ENCODE data around the gene ELMO1.

The ELMO1 gene

GRCh38 chr7:37365405-37365804 lies 83.3 kb downstream of the ELMO1 start:
- DNase-seq: no peak

GRCh38 chr7:37364856-37365255 lies 83.8 kb downstream of the ELMO1 start:
- no peak for DNase-seq

GRCh38 chr7:37363536-37364491 lies 84.8 kb downstream of the ELMO1 start:
- DNase-seq: no peak

- no peak for DNase-seq
These were observed 85.9 kb downstream of the ELMO1 start for GRCh38 chr7:37362802-37363201.

GRCh38 chr7:37360484-37360883 lies 88.2 kb downstream of the ELMO1 start:
- no peak for DNase-seq

GRCh38 chr7:37359662-37360444 lies 88.8 kb downstream of the ELMO1 start:
- no peak for DNase-seq

GRCh38 chr7:37359180-37359579 lies 89.5 kb downstream of the ELMO1 start:
- DNase-seq: no peak

- DNase-seq: no peak
These were observed 91.0 kb downstream of the ELMO1 start for GRCh38 chr7:37357637-37357996.

GRCh38 chr7:37356911-37357636 lies 91.6 kb downstream of the ELMO1 start:
- no peak for DNase-seq

- no peak for DNase-seq
These were observed 94.0 kb downstream of the ELMO1 start for GRCh38 chr7:37354656-37355131.

GRCh38 chr7:37353949-37354655 lies 94.6 kb downstream of the ELMO1 start:
- no peak for DNase-seq

- peak; percentile 9 for DNase-seq
These were observed 95.4 kb downstream of the ELMO1 start for GRCh38 chr7:37352974-37353948.

GRCh38 chr7:37352251-37352880 lies 96.3 kb downstream of the ELMO1 start:
- no peak for DNase-seq

GRCh38 chr7:37351716-37352115 lies 96.9 kb downstream of the ELMO1 start:
- no peak for DNase-seq

- DNase-seq: no peak
These were observed 98.6 kb downstream of the ELMO1 start for GRCh38 chr7:37349979-37350590.

- no peak for DNase-seq
These were observed 99.7 kb downstream of the ELMO1 start for GRCh38 chr7:37348982-37349381.

- peak; percentile 52 for DNase-seq
These were observed 101.9 kb downstream of the ELMO1 start for GRCh38 chr7:37346761-37347160.

GRCh38 chr7:37344886-37345579 lies 103.6 kb downstream of the ELMO1 start:
- DNase-seq: peak; percentile 73

- no peak for DNase-seq
These were observed 105.8 kb downstream of the ELMO1 start for GRCh38 chr7:37342688-37343471.

Data from COR-L47 (cell line).